ENCODE results near the gene SORD.
"Not testable (repeated sequence)": the region's sequence is repeated elsewhere in the genome, so short reads cannot be mapped to it uniquely, and the experiment has no call there.

- TF ChIP-seq CTCF (IDR thresholded peaks at IDR 0.05; ENCODE audit: extremely low read depth in 1 of 2, insufficient read depth in 1 of 2, low read depth in 1 of 2, low read length in 2 of 2); POLR2A (IDR thresholded peaks at IDR 0.05; ENCODE audit: low read depth, low read length); POLR2AphosphoS5 (IDR thresholded peaks at IDR 0.05; ENCODE audit: insufficient read depth, low read depth, low read length); MAX (IDR thresholded peaks at IDR 0.05; ENCODE audit: insufficient read depth, insufficient read length): not testable (repeated sequence)
Observed at GRCh38 chr15:45073602-45074001, 50.6 kb downstream of the SORD start.

Measured in endothelial cell of umbilical vein (primary cell).